ENCODE data around the gene ACTR1B.

DNA sequence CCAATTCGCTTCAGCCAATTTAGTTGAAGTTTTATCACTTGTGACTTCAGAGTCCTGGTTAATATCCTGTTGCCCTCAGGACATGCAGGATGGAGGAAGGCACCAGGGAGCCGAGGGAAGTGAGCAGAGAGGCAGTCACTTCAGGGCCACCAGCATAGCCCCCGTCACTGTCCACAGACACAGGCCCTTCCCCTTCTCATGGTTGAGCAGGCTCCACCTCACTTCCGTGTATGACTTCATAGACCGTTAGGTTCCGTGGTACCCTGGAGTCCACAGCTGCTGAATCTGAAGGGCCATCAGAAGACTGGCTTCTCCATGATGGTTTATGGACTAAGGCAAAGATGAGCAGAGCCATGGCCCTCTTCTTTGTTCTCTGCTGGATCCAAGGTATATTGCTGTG lies 5.6 kb upstream of the ACTR1B start, which contains the start of gene C2orf92:
- TF ChIP-seq TAF1 (IDR thresholded peaks at IDR 0.05; ENCODE audit: low read depth) (no peak), TCF12 (IDR thresholded peaks at IDR 0.05; ENCODE audit: low read depth) (no peak), EGR1 (IDR thresholded peaks at IDR 0.05) (no peak), CREB1 (IDR thresholded peaks at IDR 0.05; ENCODE audit: low read depth) (no peak)
- TF ChIP-seq, protein P1, sequence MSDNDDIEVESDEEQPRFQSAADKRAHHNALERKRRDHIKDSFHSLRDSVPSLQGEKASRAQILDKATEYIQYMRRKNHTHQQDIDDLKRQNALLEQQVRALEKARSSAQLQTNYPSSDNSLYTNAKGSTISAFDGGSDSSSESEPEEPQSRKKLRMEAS (IDR thresholded peaks at IDR 0.05), result no peak
- TF ChIP-seq, protein P2, sequence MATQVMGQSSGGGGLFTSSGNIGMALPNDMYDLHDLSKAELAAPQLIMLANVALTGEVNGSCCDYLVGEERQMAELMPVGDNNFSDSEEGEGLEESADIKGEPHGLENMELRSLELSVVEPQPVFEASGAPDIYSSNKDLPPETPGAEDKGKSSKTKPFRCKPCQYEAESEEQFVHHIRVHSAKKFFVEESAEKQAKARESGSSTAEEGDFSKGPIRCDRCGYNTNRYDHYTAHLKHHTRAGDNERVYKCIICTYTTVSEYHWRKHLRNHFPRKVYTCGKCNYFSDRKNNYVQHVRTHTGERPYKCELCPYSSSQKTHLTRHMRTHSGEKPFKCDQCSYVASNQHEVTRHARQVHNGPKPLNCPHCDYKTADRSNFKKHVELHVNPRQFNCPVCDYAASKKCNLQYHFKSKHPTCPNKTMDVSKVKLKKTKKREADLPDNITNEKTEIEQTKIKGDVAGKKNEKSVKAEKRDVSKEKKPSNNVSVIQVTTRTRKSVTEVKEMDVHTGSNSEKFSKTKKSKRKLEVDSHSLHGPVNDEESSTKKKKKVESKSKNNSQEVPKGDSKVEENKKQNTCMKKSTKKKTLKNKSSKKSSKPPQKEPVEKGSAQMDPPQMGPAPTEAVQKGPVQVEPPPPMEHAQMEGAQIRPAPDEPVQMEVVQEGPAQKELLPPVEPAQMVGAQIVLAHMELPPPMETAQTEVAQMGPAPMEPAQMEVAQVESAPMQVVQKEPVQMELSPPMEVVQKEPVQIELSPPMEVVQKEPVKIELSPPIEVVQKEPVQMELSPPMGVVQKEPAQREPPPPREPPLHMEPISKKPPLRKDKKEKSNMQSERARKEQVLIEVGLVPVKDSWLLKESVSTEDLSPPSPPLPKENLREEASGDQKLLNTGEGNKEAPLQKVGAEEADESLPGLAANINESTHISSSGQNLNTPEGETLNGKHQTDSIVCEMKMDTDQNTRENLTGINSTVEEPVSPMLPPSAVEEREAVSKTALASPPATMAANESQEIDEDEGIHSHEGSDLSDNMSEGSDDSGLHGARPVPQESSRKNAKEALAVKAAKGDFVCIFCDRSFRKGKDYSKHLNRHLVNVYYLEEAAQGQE (IDR thresholded peaks at IDR 0.05; ENCODE audit: low read depth), result no peak

All from Ishikawa (cell line).